Activated CD8-positive, alpha-beta memory T cell treated with anti-CD3 and anti-CD28 coated beads for 1 hour (primary cell): ENCODE results near the gene HSPA1A.
"Not testable (repeated sequence)": the region's sequence is repeated elsewhere in the genome, so short reads cannot be mapped to it uniquely, and the experiment has no call there.

Source experiments
- DNase-seq, 2 donors: peaks; one replicate each; pipeline ENCODE4 v3.0.0-alpha.2; 2020; ENCODE audit warnings: low read depth in 1 of 2; ENCODE audit errors: extremely low read depth in 1 of 2

The HSPA1A gene

GRCh38 chr6:31780507-31781243, 34.7 kb upstream of the HSPA1A start:
- DNase-seq, result no peak

GRCh38 chr6:31781244-31782125, 33.9 kb upstream of the HSPA1A start:
- DNase-seq, result no peak

GRCh38 chr6:31782126-31782855, 33.1 kb upstream of the HSPA1A start:
- DNase-seq, result no peak

- no peak for DNase-seq
These were observed 31.0 kb upstream of the HSPA1A start for GRCh38 chr6:31784098-31784925.

- DNase-seq, result no peak
These were observed 29.9 kb upstream of the HSPA1A start for GRCh38 chr6:31785475-31785874.

GRCh38 chr6:31791324-31792089, 23.8 kb upstream of the HSPA1A start:
- DNase-seq, result no peak

GRCh38 chr6:31792090-31792374, 23.3 kb upstream of the HSPA1A start:
- DNase-seq, result no peak

- no peak for DNase-seq
These were observed 22.6 kb upstream of the HSPA1A start for GRCh38 chr6:31792761-31793171.

- DNase-seq, result not testable (repeated sequence)
These were observed 21.5 kb upstream of the HSPA1A start for GRCh38 chr6:31793927-31794245.

- no peak for DNase-seq
These were observed 21.0 kb upstream of the HSPA1A start for GRCh38 chr6:31794294-31794865.

- DNase-seq, result no peak
These were observed 20.3 kb upstream of the HSPA1A start for GRCh38 chr6:31794866-31795615.

GRCh38 chr6:31795616-31796298, 19.6 kb upstream of the HSPA1A start, which contains the start of gene VARS1:
Gene VARS1, minus strand, starts transcription at chr6:31795752. Its CDS starts 535 bp downstream, at chr6:31795217.
- DNase-seq, result peak; percentile 55 to 76

GRCh38 chr6:31796993-31797385, 18.4 kb upstream of the HSPA1A start:
- DNase-seq, result no peak

- no peak for DNase-seq
These were observed 17.8 kb upstream of the HSPA1A start for GRCh38 chr6:31797588-31797987.

GRCh38 chr6:31799781-31800180, 15.6 kb upstream of the HSPA1A start:
- DNase-seq, result no peak

GRCh38 chr6:31801031-31801927, 14.1 kb upstream of the HSPA1A start:
- not testable (repeated sequence) for DNase-seq

- DNase-seq, result no peak
These were observed 9.3 kb upstream of the HSPA1A start for GRCh38 chr6:31805939-31806469.
